Activated naive CD8-positive, alpha-beta T cell treated with anti-CD3 and anti-CD28 coated beads, Interleukin-2, amount 50 U/mL, for 24 hours (primary cell): ENCODE data around the gene SOX8.

Experiments
- ATAC-seq: fragments of 150-1000 bp; cut with Tn5 transposase; one replicate; pipeline ENCODE4 v1.10.0; 2021
- DNase-seq: peaks from one replicate; pipeline ENCODE4 v3.0.0; 2021
- H3K27ac Mint-ChIP-seq: one replicate; pipeline ENCODE4 v1.8.0; 2021; ENCODE audit warnings: mild to moderate bottlenecking, mixed read lengths
- H3K27me3 Mint-ChIP-seq: one replicate; pipeline ENCODE4 v1.8.0; 2021; ENCODE audit warnings: mixed read lengths
- H3K36me3 Mint-ChIP-seq: one replicate; pipeline ENCODE4 v1.8.0; 2021; ENCODE audit warnings: low read depth, mixed read lengths
- H3K4me1 Mint-ChIP-seq: one replicate; pipeline ENCODE4 v1.8.0; 2021; ENCODE audit warnings: mixed read lengths
- H3K4me3 Mint-ChIP-seq: one replicate; pipeline ENCODE4 v1.8.0; 2021; ENCODE audit warnings: mild to moderate bottlenecking, moderate library complexity, mixed read lengths
- H3K9me3 Mint-ChIP-seq: one replicate; pipeline ENCODE4 v1.8.0; 2021; ENCODE audit warnings: mixed read lengths

SOX8 gene

GRCh38 chr16:1010251-1010650 lies 28.7 kb downstream of the SOX8 start:
- no peak overlapping the region for H3K27ac Mint-ChIP-seq
- no peaks in the 10 kb centered on the region for H3K36me3 Mint-ChIP-seq
- DNase-seq = no peak
- no peak for ATAC-seq
- peaks cover 9% of the 10 kb centered on the region for H3K27me3 Mint-ChIP-seq
- H3K4me1 Mint-ChIP-seq = peaks cover 17% of the 10 kb centered on the region
- no peaks in the 10 kb centered on the region for H3K9me3 Mint-ChIP-seq
- H3K4me3 Mint-ChIP-seq = no peak overlapping the region

- no peak for ATAC-seq
- Mint-ChIP-seq H3K4me1 (peaks cover 11% of the 10 kb centered on the region), H3K9me3 (no peaks in the 10 kb centered on the region), H3K27ac (no peak overlapping the region), H3K27me3 (peaks cover 9% of the 10 kb centered on the region), H3K36me3 (no peaks in the 10 kb centered on the region), H3K4me3 (no peak overlapping the region)
- no peak for DNase-seq
Observed at GRCh38 chr16:1010815-1011214, 29.2 kb downstream of the SOX8 start.

- Mint-ChIP-seq H3K36me3 (no peaks in the 10 kb centered on the region), H3K27ac (no peak overlapping the region), H3K4me1 (peaks cover 6% of the 10 kb centered on the region), H3K27me3 (peaks cover 6% of the 10 kb centered on the region), H3K4me3 (no peak overlapping the region), H3K9me3 (no peaks in the 10 kb centered on the region)
- DNase-seq (no peak), ATAC-seq (no peak)
Observed at GRCh38 chr16:1011316-1012082, 29.9 kb downstream of the SOX8 start.

GRCh38 chr16:1012135-1012534 lies 30.6 kb downstream of the SOX8 start:
- DNase-seq (no peak), ATAC-seq (no peak)
- Mint-ChIP-seq H3K9me3 (no peaks in the 10 kb centered on the region), H3K36me3 (no peaks in the 10 kb centered on the region), H3K27me3 (peaks cover 6% of the 10 kb centered on the region), H3K4me3 (no peak overlapping the region), H3K4me1 (peaks cover 6% of the 10 kb centered on the region), H3K27ac (no peak overlapping the region)

GRCh38 chr16:1012722-1013592 lies 31.4 kb downstream of the SOX8 start:
- DNase-seq (no peak), ATAC-seq (no peak)
- Mint-ChIP-seq H3K4me1 (peaks cover 6% of the 10 kb centered on the region), H3K27ac (no peak overlapping the region), H3K4me3 (no peak overlapping the region), H3K36me3 (no peaks in the 10 kb centered on the region), H3K27me3 (peaks cover 6% of the 10 kb centered on the region), H3K9me3 (no peaks in the 10 kb centered on the region)

- peaks cover 6% of the 10 kb centered on the region for H3K4me1 Mint-ChIP-seq
- H3K9me3 Mint-ChIP-seq = no peaks in the 10 kb centered on the region
- H3K27me3 Mint-ChIP-seq = peaks cover 6% of the 10 kb centered on the region
- ATAC-seq = no peak
- no peaks in the 10 kb centered on the region for H3K36me3 Mint-ChIP-seq
- H3K4me3 Mint-ChIP-seq = no peak overlapping the region
- no peak for DNase-seq
- H3K27ac Mint-ChIP-seq = no peak overlapping the region
Observed at GRCh38 chr16:1013593-1013900, 32.0 kb downstream of the SOX8 start.

- ATAC-seq = no peak
- Mint-ChIP-seq H3K36me3 (no peaks in the 10 kb centered on the region), H3K4me1 (peaks cover 4% of the 10 kb centered on the region), H3K27me3 (peaks cover 3% of the 10 kb centered on the region), H3K27ac (no peak overlapping the region), H3K4me3 (no peak overlapping the region), H3K9me3 (no peaks in the 10 kb centered on the region)
- no peak for DNase-seq
Observed at GRCh38 chr16:1014221-1014620, 32.7 kb downstream of the SOX8 start.

- Mint-ChIP-seq H3K4me1 (peaks cover 2% of the 10 kb centered on the region), H3K9me3 (no peaks in the 10 kb centered on the region), H3K27ac (no peak overlapping the region), H3K27me3 (peaks cover 3% of the 10 kb centered on the region), H3K36me3 (no peaks in the 10 kb centered on the region), H3K4me3 (no peak overlapping the region)
- ATAC-seq = peak; percentile 5
- no peak for DNase-seq
Observed at GRCh38 chr16:1014771-1015495, 33.4 kb downstream of the SOX8 start.

GRCh38 chr16:1018447-1019198 lies 37.1 kb downstream of the SOX8 start:
- H3K4me3 Mint-ChIP-seq = no peak overlapping the region
- ATAC-seq (no peak), DNase-seq (no peak)
- H3K36me3 Mint-ChIP-seq = no peaks in the 10 kb centered on the region
- H3K9me3 Mint-ChIP-seq = no peaks in the 10 kb centered on the region
- H3K4me1 Mint-ChIP-seq = no peaks in the 10 kb centered on the region
- H3K27ac Mint-ChIP-seq = no peak overlapping the region
- H3K27me3 Mint-ChIP-seq = no peaks in the 10 kb centered on the region

GRCh38 chr16:1019231-1020090 lies 37.9 kb downstream of the SOX8 start:
- no peaks in the 10 kb centered on the region for H3K4me1 Mint-ChIP-seq
- DNase-seq (no peak), ATAC-seq (no peak)
- H3K4me3 Mint-ChIP-seq = no peak overlapping the region
- no peaks in the 10 kb centered on the region for H3K27me3 Mint-ChIP-seq
- no peaks in the 10 kb centered on the region for H3K9me3 Mint-ChIP-seq
- H3K36me3 Mint-ChIP-seq = no peaks in the 10 kb centered on the region
- no peak overlapping the region for H3K27ac Mint-ChIP-seq

GRCh38 chr16:1020091-1020399 lies 38.5 kb downstream of the SOX8 start:
- no peaks in the 10 kb centered on the region for H3K27me3 Mint-ChIP-seq
- H3K27ac Mint-ChIP-seq = no peak overlapping the region
- ATAC-seq (no peak), DNase-seq (no peak)
- no peaks in the 10 kb centered on the region for H3K4me1 Mint-ChIP-seq
- H3K9me3 Mint-ChIP-seq = no peaks in the 10 kb centered on the region
- H3K4me3 Mint-ChIP-seq = no peak overlapping the region
- H3K36me3 Mint-ChIP-seq = no peaks in the 10 kb centered on the region

- ATAC-seq = no peak
- Mint-ChIP-seq H3K4me3 (no peak overlapping the region), H3K27me3 (no peaks in the 10 kb centered on the region), H3K9me3 (no peaks in the 10 kb centered on the region), H3K27ac (no peak overlapping the region), H3K36me3 (no peaks in the 10 kb centered on the region), H3K4me1 (no peaks in the 10 kb centered on the region)
- no peak for DNase-seq
Observed at GRCh38 chr16:1020591-1020990, 39.0 kb downstream of the SOX8 start.

- ATAC-seq = no peak
- Mint-ChIP-seq H3K27ac (no peak overlapping the region), H3K27me3 (no peaks in the 10 kb centered on the region), H3K36me3 (no peaks in the 10 kb centered on the region), H3K4me3 (no peak overlapping the region), H3K4me1 (no peaks in the 10 kb centered on the region), H3K9me3 (no peaks in the 10 kb centered on the region)
- DNase-seq = no peak
Observed at GRCh38 chr16:1021553-1022160, 40.1 kb downstream of the SOX8 start.
